Left colon (tissue), 2 donors: Measurements from ENCODE around the gene CADM3. TPM values are rescaled to one million over a fixed set of nuclear protein-coding genes. Genes with fewer than 3 reads are reported as not detected.

ENCODE experiments used
- ATAC-seq: fragments of 200-7000 bp; cut with Tn5 transposase; one replicate; pipeline ENCODE4 v1.9.1; 2020; ENCODE audit warnings: mild to moderate bottlenecking, moderate library complexity
- DNase-seq, 2 donors: peaks; one replicate each; pipeline ENCODE4 v3.0.0-alpha.2; 2020
- intact Hi-C, 2 donors: fragments of 100-400 bp; cut with DNase I in 1 of 2; cut with micrococcal nuclease in 1 of 2; formaldehyde crosslinking; loops; one replicate each; pipeline versions ENCODE4 v1.11.2 to v1.14.0; 2022; cut with DNase I, micrococcal nuclease
- total RNA-seq, 2 donors: library from RNA; stranded (reverse); fragmentation: NEBNext Ultra II Directional; extraction: Animal tissue kit (Norgen Biotek cat#: 25700); gene quantifications; one replicate each; pipeline ENCODE4 v1.2.1, GENCODE V29; 2021
- donor health status: DM: no; HTN: no; CAD: no.
- donor health status: DM: yes; HTN: yes; CAD: no.

Gene CADM3
- total RNA-seq, 2 donors from 2014 or later, result 3.2 to 7.5 TPM

DNA sequence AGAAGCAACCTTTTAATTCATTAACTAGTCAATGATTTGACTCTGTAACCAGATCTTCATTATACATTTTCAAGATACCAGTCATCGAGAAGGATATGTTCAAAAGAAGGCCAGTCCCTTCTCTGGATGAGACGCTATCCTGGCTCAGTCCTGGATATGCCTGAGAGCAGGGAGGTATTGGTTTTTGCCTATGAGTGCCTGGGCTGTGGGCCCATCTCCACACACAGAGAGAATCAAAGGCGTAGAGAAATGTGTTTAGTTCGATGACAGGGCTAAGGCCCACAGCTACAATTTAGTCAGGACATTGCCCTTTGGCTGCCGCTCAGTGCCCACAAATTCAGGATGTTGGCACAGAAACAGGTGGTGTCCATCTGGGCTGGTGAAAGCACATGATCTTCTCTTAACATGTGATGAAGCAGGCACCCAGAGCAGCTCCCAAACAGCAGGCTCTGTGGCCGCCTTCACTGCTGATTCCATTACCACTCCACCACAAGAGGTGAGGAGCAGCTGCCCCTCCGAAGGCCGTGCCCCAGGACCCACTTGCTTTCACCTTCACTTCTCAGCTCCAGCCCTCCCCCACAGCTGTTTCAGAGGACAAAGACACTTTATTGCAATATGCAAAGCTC is 58.0 kb downstream of the CADM3 start:
- ATAC-seq (no peak), DNase-seq (no peak)
- intact Hi-C loops, result no loop called here

DNA sequence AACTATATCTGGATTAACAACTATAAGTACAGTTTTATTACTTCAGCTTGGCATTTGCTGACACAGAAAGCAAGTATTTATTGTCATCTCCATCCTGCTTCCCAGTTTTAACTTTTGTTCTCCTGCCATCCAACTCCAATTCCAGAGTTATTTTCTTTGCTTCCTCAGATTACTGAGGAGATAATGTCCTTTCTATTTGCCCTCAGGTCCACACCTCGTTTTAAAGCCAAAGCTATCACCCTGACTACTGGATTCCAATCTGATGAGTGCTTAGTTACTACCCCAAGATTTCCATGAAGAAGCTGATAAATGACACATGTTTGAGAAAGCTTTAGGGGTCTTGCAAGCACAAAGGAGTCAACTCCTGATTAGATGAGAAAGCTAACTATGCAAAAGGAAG is 58.5 kb downstream of the CADM3 start:
- ATAC-seq, result no peak
- intact Hi-C loops, result no loop called here
- no peak for DNase-seq

DNA sequence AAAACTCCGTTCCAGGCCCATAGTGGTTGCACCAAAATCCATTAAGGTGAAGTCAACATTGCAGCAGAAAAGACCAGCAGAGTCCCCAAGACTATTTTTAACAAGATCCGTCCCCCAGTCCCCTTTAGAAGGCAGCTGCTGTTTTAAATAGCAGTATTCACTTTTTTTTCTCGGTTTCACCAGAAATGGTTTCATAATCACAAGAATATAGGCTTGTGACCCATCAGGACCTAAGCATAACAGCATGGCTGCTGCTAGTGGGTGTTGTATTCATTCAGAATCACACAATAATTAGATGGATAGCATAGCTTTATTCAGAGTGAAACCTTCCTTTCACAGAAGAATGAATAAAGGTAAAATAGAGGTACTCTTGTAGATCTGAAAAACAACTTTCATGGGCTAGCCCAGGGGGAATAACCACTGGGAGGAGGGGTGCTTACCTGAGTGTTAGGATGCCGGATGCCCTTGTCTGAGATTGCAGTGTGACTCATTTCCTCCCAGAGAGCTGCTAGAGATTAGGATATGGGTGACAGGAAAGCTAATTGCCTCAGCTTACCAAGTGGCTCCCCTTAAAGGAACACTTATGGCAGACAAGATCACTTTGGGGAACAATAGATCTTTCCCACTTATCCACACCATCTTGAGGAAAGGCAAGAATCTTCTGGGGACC is 68.3 kb downstream of the CADM3 start:
- intact Hi-C loops, result no loop called here
- ATAC-seq, result no peak
- DNase-seq, result no peak

GRCh38 chr1:159247266-159247665 is 75.9 kb downstream of the CADM3 start:
- intact Hi-C loops, result no loop called here
- no peak for ATAC-seq
- DNase-seq, result no peak

- intact Hi-C loops, result no loop called here
- no peak for ATAC-seq
Measured at GRCh38 chr1:159248311-159248710, 76.9 kb downstream of the CADM3 start.

GRCh38 chr1:159250638-159251216 is 79.3 kb downstream of the CADM3 start:
- intact Hi-C loops, result no loop called here
- ATAC-seq, result no peak

More at GRCh38 chr1:159248311-159248710, 76.9 kb downstream of the CADM3 start:
- no peak for DNase-seq

More at GRCh38 chr1:159250638-159251216, 79.3 kb downstream of the CADM3 start:
- no peak for DNase-seq

Other genes starting within 250 kb of the CADM3 start
- gene PYHIN1, start 240.1 kb upstream of the CADM3 start, total RNA-seq, result 1 to 10 TPM in 1 of 2 donors, under 1 TPM in 1; 0.31 to 1.1 TPM
- 10 to 100 TPM; 14.3 to 22.3 TPM for gene IFI16, start 161.7 kb upstream of the CADM3 start, total RNA-seq
- gene AIM2, start 94.8 kb upstream of the CADM3 start, total RNA-seq, result 1 to 10 TPM in 1 of 2 donors, under 1 TPM in 1; 0.92 to 1.1 TPM
- gene ACKR1, start 33.3 kb downstream of the CADM3 start, total RNA-seq, result 10 to 100 TPM; 16.9 to 19.2 TPM
- 1 to 10 TPM in 1 of 2 donors, not detected in 1; 1.5 TPM for gene FCER1A, start 130.7 kb downstream of the CADM3 start, total RNA-seq